Skin epidermis (tissue), 12 donors: ENCODE measurements around the gene CGB8.
A peak's percentile ranks its signal among the peaks of the same experiment; 100 is the strongest.
"Not testable (repeated sequence)": the region's sequence is repeated elsewhere in the genome, so short reads cannot be mapped to it uniquely, and the experiment has no call there.

ENCODE experiments used
- H3K27ac ChIP-seq, 21 experiments: fragments of 200-600 bp; sonication (generic) in 11 of 21; one replicate each; pipeline ENCODE4 v1.5.0; 2020; ENCODE audit warnings: mild to moderate bottlenecking in 3 of 21, inconsistent platforms in 2 of 21, moderate library complexity in 2 of 21
- H3K4me3 ChIP-seq, 7 experiments: fragments of 200-600 bp; sonication (generic) in 2 of 7; one replicate each; pipeline ENCODE4 v1.5.0; 2020; ENCODE audit warnings: inconsistent platforms in 2 of 7, mild to moderate bottlenecking in 2 of 7, moderate library complexity in 1 of 7

Gene CGB8

GRCh38 chr19:49038557-49039276 lies 10.2 kb downstream of the CGB8 start:
- not testable (repeated sequence) for H3K27ac ChIP-seq, H3K4me3 ChIP-seq

GRCh38 chr19:49038111-49038510 lies 10.8 kb downstream of the CGB8 start:
- H3K4me3 ChIP-seq, H3K27ac ChIP-seq: not testable (repeated sequence)

- H3K27ac ChIP-seq, H3K4me3 ChIP-seq: not testable (repeated sequence)
Measured at GRCh38 chr19:49036815-49037214, 12.1 kb downstream of the CGB8 start, which contains the start of gene CGB1. Gene CGB1, minus strand, starts transcription at chr19:49036895. Its CDS starts 184 bp downstream, at chr19:49036711.

GRCh38 chr19:49031642-49032301 lies 17.1 kb downstream of the CGB8 start, which contains the start of gene CGB2:
Gene CGB2, plus strand, starts transcription at chr19:49031890. Its CDS starts 206 bp downstream, at chr19:49032096.
- not testable (repeated sequence) for H3K27ac ChIP-seq, H3K4me3 ChIP-seq

- not testable (repeated sequence) for H3K27ac ChIP-seq, H3K4me3 ChIP-seq
Measured at GRCh38 chr19:49030323-49030722, 18.6 kb downstream of the CGB8 start.

- H3K4me3 ChIP-seq, result not testable (repeated sequence)
Measured at GRCh38 chr19:49029749-49030148, 19.2 kb downstream of the CGB8 start.

GRCh38 chr19:49028686-49029085 lies 20.2 kb downstream of the CGB8 start:
- not testable (repeated sequence) for H3K27ac ChIP-seq, H3K4me3 ChIP-seq

More at GRCh38 chr19:49029749-49030148, 19.2 kb downstream of the CGB8 start:
- not testable (repeated sequence) for H3K27ac ChIP-seq

- H3K27ac ChIP-seq, H3K4me3 ChIP-seq: not testable (repeated sequence)
Measured at GRCh38 chr19:49025599-49025998, 23.3 kb downstream of the CGB8 start.

- H3K4me3 ChIP-seq, H3K27ac ChIP-seq: not testable (repeated sequence)
Measured at GRCh38 chr19:49025088-49025487, 23.8 kb downstream of the CGB8 start.

- not testable (repeated sequence) for H3K27ac ChIP-seq, H3K4me3 ChIP-seq
Measured at GRCh38 chr19:49024233-49024632, 24.7 kb downstream of the CGB8 start, which contains the start of gene CGB3. Gene CGB3, minus strand, starts transcription at chr19:49024333. Its CDS starts 362 bp downstream, at chr19:49023971.

- Histone ChIP-seq H3K27ac (no peak overlapping the region), H3K4me3 (no peak overlapping the region)
Measured at GRCh38 chr19:49022116-49022515, 26.8 kb downstream of the CGB8 start.

- Histone ChIP-seq H3K4me3 (no peak overlapping the region), H3K27ac (no peak overlapping the region)
Measured at GRCh38 chr19:49020931-49021895, 27.7 kb downstream of the CGB8 start.

GRCh38 chr19:49020342-49020741 lies 28.6 kb downstream of the CGB8 start:
- Histone ChIP-seq H3K4me3 (no peak overlapping the region), H3K27ac (no peak overlapping the region)

GRCh38 chr19:49019242-49019932 lies 29.5 kb downstream of the CGB8 start:
- Histone ChIP-seq H3K27ac (peak overlapping the region in 2 of 21 experiments; percentile 29), H3K4me3 (peak overlapping the region; percentile 19 to 48 (median 37))

GRCh38 chr19:49018388-49019241 lies 30.3 kb downstream of the CGB8 start:
- Histone ChIP-seq H3K4me3 (peak overlapping the region; percentile 19 to 48 (median 37)), H3K27ac (peak overlapping the region in 3 of 21 experiments; percentile 8 to 69 (median 60))

- Histone ChIP-seq H3K4me3 (peak overlapping the region; percentile 19 to 48 (median 37)), H3K27ac (peak overlapping the region in 8 of 21 experiments; percentile 4 to 69 (median 23))
Measured at GRCh38 chr19:49017666-49018351, 31.1 kb downstream of the CGB8 start.

GRCh38 chr19:49017041-49017665 lies 31.8 kb downstream of the CGB8 start, which contains the start of gene LHB:
Gene LHB, minus strand, starts transcription at chr19:49017091. Its CDS starts 10 bp downstream, at chr19:49017081.
- Histone ChIP-seq H3K4me3 (peak within 1 kb of the TSS; percentile 19 to 48 (median 37)), H3K27ac (peak within 1 kb of the TSS in 8 of 21 experiments; percentile 4 to 69 (median 23))
